Lower leg skin (tissue), 3 donors: ENCODE results near the gene NACC2.

Experiments
- POLR2A ChIP-seq, 2 donors: fragments of 450-650 bp; IDR thresholded peaks; one replicate each; pipeline ENCODE4 v1.6.1; 2016 to 2017; ENCODE audit warnings: antibody characterized with exemption in 2 of 2, mild to moderate bottlenecking in 1 of 2, moderate library complexity in 1 of 2
- TF ChIP-seq, protein P1 (sequence below), 3 donors: fragments of 450-650 bp; IDR thresholded peaks; one replicate each; pipeline ENCODE4 v1.5.1; 2016; ENCODE audit warnings: antibody characterized with exemption in 3 of 3, mild to moderate bottlenecking in 3 of 3, moderate library complexity in 2 of 3

- TF ChIP-seq, protein P1, sequence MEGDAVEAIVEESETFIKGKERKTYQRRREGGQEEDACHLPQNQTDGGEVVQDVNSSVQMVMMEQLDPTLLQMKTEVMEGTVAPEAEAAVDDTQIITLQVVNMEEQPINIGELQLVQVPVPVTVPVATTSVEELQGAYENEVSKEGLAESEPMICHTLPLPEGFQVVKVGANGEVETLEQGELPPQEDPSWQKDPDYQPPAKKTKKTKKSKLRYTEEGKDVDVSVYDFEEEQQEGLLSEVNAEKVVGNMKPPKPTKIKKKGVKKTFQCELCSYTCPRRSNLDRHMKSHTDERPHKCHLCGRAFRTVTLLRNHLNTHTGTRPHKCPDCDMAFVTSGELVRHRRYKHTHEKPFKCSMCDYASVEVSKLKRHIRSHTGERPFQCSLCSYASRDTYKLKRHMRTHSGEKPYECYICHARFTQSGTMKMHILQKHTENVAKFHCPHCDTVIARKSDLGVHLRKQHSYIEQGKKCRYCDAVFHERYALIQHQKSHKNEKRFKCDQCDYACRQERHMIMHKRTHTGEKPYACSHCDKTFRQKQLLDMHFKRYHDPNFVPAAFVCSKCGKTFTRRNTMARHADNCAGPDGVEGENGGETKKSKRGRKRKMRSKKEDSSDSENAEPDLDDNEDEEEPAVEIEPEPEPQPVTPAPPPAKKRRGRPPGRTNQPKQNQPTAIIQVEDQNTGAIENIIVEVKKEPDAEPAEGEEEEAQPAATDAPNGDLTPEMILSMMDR (IDR thresholded peaks at IDR 0.05): no peak
- TF ChIP-seq POLR2A (IDR thresholded peaks at IDR 0.05): no peak
Measured at GRCh38 chr9:136074706-136075105, 20.4 kb downstream of the NACC2 start.
